HG03039 (cell line): ENCODE results near the gene EIF1AD.
A peak's percentile ranks its signal among the peaks of the same experiment; 100 is the strongest.
"Not testable (repeated sequence)": the region's sequence is repeated elsewhere in the genome, so short reads cannot be mapped to it uniquely, and the experiment has no call there.

Experiments
- ATAC-seq: cut with Tn5 transposase; IDR thresholded peaks from one replicate; pipeline ENCODE4 v1.9.1; 2021; ENCODE audit warnings: mild to moderate bottlenecking, moderate library complexity; ENCODE audit not compliant: unreplicated experiment

EIF1AD gene, protein sequence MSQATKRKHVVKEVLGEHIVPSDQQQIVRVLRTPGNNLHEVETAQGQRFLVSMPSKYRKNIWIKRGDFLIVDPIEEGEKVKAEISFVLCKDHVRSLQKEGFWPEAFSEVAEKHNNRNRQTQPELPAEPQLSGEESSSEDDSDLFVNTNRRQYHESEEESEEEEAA

GRCh38 chr11:66001942-66002647, at the start of gene EIF1AD, which contains the start of gene BANF1:
Gene EIF1AD (minus strand): TSS chr11:66002157. CDS start chr11:66000389, 1,768 bp downstream.
Gene BANF1 (plus strand): TSS chr11:66002503. CDS start chr11:66003251, 748 bp downstream.
- ATAC-seq: peak; percentile 59

DNA sequence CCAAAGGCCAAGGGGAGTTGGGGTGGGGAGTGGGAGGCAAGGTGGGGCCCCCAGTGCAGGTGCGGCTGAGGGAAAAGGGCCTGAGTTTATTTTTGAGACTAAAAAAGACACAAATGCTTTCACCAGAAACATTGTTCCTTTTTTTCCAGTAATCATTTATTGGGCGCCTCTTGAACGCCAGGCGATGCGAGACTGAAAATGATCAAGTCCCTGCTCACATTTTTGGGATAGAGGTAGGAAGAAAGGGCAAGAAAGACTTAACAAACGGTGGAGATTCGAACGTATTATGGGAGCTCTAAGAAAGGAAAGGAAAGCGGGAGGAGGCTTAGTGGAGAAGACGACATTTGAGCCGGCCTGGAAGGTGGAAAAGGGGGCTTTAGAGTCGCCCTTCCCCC, 49.4 kb upstream of the EIF1AD start:
- ATAC-seq: no peak

DNA sequence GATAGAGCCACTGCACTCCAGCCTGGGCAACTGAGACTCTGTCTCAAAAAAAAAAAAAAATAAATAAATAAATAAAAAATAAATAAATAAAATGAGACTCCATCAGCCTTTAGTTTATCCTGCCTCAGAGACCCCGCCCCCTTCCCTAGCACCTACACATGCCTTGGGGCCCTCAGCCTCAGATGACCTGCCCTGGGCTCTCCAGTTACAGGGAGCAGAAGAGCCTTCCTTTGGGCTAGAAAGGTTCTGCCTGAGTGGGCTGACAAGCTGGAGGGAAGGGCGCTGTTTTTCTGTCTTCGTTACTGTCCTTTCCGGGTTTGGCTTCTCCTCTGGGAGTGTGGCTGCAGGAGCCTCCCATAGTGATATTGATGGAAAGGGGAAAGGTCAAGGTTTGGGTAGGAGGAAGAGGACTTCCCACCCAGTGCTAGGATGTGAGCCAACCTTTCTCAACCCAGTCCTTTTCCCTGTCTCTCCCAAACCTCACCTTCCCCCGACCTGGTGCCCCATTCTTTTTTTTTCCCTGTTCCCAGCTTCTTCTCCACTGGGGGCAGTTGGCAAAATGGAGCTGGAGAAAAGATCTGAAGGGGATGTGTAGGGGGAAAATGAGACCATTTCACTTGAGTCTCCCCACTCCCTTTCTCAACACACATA, 48.7 kb upstream of the EIF1AD start:
- ATAC-seq: no peak

DNA sequence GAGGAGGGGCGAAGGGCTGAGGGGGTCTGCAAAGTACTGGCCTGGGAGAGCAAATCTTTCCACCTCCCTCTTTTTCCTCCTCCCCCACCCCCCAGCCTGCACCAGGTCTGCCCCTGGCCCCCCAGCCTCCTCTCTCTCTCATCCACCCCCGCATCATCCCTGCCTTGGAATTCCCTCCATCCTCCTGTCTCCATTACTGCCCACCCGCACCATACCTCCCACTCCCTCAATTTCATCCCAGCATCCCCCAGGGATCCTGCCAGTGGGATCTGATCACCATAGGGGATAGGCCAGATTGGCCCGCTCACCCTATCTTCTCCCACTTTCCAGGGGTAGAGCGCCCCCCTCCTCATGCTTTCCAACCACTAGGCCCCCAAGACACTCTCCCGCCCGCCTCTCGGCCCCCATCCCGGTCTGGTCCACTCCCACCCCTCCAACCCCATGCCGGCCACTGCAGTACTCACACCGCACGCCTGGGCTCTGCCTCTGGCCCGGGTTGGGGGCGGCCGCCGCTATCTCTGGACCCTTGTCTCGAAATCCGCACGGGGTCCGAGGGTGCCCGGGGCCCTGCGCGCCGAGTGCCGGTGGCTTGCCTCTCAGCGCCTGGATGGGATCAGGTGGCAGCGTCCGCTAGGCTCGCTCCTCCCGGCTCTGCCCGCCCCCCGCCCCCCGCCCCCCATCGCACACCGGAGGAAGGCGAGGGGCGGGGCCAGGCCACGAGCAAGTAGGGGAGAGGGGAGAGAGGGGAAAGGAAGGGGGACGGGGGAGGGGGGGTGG, 46.8 kb upstream of the EIF1AD start, which contains the start of gene GAL3ST3:
Gene GAL3ST3, minus strand, starts transcription at position 615 of the 777 bp plus-strand sequence. CDS start 3,746 bp downstream, outside the sequence.
- no peak for ATAC-seq

- ATAC-seq: no peak
These were observed 45.8 kb upstream of the EIF1AD start for GRCh38 chr11:66047541-66048365.

DNA sequence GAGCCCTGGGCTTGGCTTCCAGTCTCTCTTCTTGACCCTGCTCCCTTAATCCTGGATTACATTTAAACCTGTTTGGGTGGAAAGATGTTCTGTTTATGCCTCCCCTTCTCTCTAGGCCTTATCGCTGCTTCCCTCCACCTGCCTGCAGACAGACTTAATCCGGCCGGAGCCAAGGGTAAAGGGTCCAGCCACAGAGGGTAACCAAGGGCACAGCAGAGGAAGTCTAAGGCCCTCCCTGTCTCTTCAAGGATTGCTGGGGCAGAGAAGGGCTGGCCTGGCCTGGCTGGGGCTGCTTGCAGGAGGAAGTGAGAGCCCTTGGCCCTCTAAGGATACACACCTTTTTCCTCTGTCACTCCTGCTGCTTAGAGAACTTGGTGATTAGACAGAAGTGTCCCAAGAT, 44.9 kb upstream of the EIF1AD start:
- ATAC-seq: no peak

- no peak for ATAC-seq
These were observed 43.3 kb upstream of the EIF1AD start for GRCh38 chr11:66045177-66045639.

- no peak for ATAC-seq
These were observed 42.8 kb upstream of the EIF1AD start for GRCh38 chr11:66044757-66045156.

- no peak for ATAC-seq
These were observed 41.3 kb upstream of the EIF1AD start for GRCh38 chr11:66042996-66043906.

GRCh38 chr11:66042227-66042995, 40.5 kb upstream of the EIF1AD start:
- no peak for ATAC-seq

GRCh38 chr11:66039765-66040164, 37.8 kb upstream of the EIF1AD start:
- no peak for ATAC-seq

GRCh38 chr11:66037327-66037726, 35.4 kb upstream of the EIF1AD start:
- ATAC-seq: no peak

DNA sequence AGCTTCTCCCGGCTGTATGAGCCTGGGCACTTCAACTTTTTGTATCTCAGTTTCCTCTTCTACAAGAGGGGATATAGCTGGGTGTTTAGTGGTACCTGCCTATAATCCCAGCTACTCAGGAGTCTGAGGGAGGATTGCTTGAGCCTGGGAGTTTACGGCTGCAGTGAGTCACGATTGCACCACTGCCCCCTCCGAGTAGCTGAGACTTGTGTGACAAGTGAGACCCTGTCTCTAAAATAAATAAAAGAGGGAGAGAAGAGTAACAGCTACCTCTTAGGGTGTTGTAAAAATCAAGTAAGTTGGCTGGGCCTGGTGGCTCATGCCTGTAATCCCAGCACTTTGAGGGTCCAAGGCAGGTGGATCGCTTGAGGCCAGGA, 34.4 kb upstream of the EIF1AD start:
- ATAC-seq: no peak

DNA sequence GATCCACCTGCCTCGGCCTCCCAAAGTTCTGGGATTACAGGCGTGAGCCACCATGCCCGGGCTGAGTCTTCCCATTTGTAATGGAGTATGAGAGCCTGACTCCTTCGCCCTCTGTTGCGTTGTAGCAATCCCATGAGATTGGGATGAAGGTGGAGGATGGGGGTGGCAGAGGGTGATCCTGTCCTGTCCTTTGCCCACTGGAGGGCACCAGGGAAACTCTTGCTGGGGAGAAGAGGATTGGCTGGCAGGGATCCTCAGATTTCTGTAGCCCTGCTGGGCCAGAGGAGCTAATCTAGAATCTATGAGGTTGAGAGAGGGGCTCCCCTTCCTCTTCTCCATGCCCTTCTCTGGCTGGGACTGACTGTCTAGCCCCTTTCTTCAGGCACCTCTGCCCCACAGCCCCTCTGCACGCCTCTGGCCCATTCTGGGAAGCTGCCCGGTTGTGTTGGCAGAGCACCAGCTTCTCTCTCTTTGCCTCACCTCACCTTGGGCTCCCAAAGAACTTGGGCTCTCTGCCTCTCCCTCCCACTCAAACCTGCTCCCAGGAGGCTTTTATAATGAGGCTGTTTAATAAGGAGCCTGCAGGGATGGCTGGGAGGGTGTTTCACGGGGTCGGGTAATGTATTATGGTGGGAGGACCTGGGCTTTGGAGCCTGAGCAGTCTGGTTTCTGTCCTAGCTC, 33.8 kb upstream of the EIF1AD start:
- no peak for ATAC-seq

- no peak for ATAC-seq
These were observed 31.2 kb upstream of the EIF1AD start for GRCh38 chr11:66032957-66033735.

- no peak for ATAC-seq
These were observed 24.1 kb upstream of the EIF1AD start, which contains the start of gene CATSPER1 for GRCh38 chr11:66026017-66026529. Gene CATSPER1 (minus strand): TSS chr11:66026479. CDS start chr11:66026379, 100 bp downstream.

DNA sequence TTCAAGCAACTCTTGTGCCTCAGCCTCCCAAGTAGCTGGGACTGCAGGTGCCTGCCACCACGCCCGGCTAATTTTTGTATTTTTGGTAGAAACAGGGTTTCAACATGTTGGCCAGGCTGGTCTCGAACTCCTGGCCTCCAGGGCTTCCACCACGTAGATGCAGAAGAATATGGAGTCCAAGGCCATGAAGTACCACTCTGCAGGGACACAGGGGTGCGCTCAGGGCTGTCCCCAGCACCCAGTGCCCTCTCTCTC, 21.2 kb upstream of the EIF1AD start:
- not testable (repeated sequence) for ATAC-seq
